ENCODE measurements around the gene SAXO1.
"Not testable (repeated sequence)": the region's sequence is repeated elsewhere in the genome, so short reads cannot be mapped to it uniquely, and the experiment has no call there.

The SAXO1 gene

DNA sequence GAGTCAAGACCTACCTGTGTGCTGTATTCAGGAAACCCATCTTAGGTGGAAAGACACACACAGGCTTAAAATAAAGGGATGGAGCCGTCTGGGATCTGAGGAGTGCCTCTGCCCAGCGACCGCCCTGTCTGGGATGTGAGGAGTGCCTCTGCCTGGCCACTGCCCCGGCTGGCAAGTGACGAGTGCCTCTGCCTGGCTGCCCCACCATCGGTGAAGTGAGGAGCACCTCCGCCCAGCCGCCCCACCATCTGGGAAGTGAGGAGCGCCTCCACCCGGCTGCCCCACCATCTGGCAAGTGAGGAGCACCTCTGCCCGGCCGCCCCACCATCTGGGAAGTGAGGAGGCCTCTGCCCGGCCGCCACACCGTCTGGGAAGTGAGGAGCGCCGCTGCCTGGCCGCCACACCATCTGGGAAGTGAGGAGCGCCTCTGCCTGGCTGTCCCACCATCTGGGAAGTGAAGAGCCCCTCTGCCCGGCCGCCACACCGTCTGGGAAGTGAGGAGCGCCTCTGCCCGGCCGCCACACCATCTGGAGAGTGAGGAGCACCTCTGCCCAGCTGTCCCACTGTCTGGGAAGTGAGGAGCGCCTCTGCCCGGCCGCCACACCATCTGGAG is 33.7 kb downstream of the SAXO1 start:
- ATAC-seq = no peak

DNA sequence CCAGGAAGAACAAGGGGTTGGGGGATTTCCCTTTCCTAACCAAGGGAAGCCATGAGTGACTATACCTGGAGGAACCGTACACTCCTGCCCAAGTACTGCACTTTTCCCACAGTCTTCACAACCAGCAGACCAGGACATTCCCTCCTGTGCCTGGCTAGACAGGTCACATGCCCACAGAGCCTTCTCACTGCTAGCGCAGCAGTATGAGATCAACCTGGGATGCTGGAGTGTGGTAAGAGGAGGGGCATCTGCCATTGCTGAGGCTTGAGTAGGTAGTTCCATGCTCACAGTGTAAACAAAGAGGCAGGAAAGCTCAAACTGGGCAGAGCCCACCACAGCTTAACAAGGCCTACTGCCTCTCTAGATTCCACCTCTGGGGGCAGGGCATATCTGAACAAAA is 35.9 kb downstream of the SAXO1 start:
- ATAC-seq (no peak), DNase-seq (no peak)

More for the DNA sequence above, 33.7 kb downstream of the SAXO1 start:
- DNase-seq = no peak

- DNase-seq = no peak
- no peak for ATAC-seq
Measured at GRCh38 chr9:18996211-18996610, 36.8 kb downstream of the SAXO1 start.

- ATAC-seq (no peak), DNase-seq (no peak)
Measured at GRCh38 chr9:18994263-18994916, 38.6 kb downstream of the SAXO1 start.

DNA sequence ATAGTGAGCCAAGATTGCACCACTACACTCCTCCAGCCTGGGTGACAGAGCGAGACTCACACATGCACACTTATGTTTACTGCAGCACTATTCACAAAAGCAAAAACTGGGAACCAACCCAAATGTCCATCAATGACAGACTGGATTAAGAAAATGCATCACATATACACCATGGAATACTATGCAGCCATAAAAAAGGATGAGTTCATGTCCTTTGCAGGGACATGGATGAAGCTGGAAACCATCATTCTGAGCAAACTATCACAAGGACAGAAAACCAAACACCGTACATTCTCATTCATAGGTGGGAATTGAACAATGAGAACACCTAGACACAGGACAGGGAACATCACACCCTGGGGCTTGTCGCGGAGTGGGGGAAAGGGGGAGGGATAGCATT is 41.8 kb downstream of the SAXO1 start:
- not testable (repeated sequence) for ATAC-seq, DNase-seq

- no peak for DNase-seq
- ATAC-seq = no peak
Measured at GRCh38 chr9:18990494-18990893, 42.5 kb downstream of the SAXO1 start.

DNA sequence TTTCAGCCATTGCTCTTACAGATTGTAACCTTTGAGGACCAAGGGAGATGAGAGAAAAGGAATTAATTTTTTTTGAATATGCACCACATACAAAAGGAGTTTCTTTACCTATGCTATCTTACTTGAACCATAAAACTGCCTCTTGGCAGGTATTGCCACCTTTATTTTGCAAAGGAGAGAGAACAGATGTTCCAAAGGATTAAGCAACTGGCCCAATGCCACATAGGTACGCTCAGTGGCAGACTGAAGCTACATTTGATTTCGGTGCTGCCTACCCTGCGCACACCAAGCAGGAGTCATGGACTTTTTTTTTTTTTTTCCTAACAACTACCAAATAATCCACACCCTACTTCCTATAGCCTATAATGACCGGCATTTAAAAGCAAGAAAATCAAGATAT is 43.1 kb downstream of the SAXO1 start:
- no peak for DNase-seq
- no peak for ATAC-seq

DNA sequence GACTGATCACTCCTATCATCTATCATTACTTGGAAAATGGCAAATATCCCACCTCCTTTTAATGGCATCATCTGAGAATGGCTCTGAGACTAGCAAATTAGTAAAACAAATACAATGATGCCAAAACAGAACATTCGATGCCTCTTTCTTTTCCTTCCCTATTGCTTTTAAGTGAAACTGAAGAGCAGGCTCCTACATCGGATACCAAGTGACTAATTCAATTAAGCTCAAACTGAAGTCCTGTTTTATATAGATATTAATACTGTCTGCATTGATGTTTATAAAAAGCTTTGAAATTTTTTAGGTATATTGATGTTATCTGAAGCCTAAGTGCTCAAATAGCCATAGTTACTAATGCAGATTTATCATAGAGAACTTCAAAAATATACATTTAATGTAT is 43.9 kb downstream of the SAXO1 start:
- DNase-seq (no peak), ATAC-seq (no peak)

GRCh38 chr9:18988003-18988402 is 45.0 kb downstream of the SAXO1 start:
- DNase-seq (no peak), ATAC-seq (no peak)

GRCh38 chr9:18985996-18986395 is 47.0 kb downstream of the SAXO1 start:
- no peak for DNase-seq
- ATAC-seq = no peak

DNA sequence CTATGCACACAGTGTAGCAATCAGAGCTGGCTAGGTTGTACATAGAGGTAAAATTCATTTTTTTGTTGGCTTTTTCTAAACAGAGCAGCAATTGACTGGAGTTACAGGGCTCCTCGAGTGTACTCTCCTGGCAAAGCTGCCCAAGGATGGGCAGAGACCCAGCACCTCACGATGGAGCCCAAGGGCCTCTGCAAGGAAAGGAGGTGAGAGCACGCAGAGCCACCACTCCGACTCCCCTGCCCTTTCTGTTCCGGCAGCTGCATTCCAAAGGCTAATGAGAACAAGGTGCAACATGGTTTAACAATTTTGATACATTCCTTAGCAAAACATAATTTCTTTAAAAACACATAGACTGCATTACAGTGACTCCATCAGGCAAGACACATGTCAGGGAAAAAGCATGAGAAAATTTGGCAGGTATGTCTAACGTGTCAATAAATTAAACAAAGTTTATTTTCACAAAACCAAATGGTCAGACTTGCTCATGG is 47.5 kb downstream of the SAXO1 start:
- DNase-seq (no peak), ATAC-seq (no peak)

- ATAC-seq = no peak
Measured at GRCh38 chr9:18982262-18982620, 50.8 kb downstream of the SAXO1 start.

DNA sequence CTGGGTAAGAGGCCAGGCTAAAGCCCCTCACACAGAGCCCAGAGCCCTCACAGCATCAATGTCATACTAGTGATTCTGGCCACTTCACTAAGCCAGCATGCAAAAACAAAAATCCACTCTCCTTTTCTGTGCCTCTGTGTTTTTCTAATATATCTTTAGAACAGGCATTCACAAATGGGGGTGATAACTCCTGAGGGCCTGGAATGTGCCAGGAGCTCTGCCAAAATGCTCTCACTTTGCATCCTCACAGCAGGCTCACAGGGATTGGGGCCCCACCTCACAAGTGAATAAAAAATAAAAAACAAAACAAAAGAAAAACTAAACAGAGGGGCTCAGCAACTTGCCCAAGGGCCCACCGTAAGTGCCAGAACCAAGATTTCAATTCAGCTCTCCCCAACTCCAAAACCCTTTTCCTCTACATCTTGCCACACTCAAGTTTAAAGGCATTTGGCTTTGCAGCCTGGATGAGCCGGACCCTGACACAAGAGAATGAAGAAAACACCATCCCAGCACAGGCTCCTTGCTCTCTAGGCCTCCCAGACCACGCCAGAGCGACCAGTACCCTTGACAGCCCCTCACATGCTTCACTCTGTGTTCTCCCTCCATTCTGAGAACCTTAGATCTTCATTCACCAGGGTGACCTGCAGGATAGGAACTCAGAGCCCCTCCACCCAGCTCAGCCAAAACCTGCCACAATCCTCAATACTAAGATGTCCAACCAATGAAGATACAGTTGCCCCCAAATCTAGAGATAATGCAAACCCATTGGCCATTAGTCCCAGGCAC is 51.3 kb downstream of the SAXO1 start:
- DNase-seq (no peak), ATAC-seq (no peak)

More at GRCh38 chr9:18982262-18982620, 50.8 kb downstream of the SAXO1 start:
- no peak for DNase-seq

GRCh38 chr9:18980189-18980588 is 52.8 kb downstream of the SAXO1 start:
- DNase-seq = no peak
- ATAC-seq = no peak

DNA sequence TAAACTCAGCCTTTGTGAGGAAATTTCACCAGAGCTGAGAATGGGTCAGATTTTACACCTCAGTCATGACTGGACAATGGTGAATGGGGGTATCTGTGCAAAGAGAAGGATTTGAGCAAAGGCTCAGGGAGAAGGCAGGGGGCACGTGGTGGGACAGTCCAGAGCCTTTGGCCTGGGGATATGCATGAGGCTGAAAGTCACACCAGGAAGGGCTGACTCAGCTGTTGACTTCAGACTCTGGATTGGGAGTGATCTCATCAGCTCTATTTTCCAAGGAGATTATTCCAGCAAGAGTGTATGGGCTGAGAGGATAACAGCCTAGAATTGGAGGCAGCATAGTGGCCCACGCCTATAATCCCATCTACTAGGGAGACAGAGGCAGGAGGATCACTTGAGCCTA is 53.6 kb downstream of the SAXO1 start:
- DNase-seq (no peak), ATAC-seq (no peak)

DNA sequence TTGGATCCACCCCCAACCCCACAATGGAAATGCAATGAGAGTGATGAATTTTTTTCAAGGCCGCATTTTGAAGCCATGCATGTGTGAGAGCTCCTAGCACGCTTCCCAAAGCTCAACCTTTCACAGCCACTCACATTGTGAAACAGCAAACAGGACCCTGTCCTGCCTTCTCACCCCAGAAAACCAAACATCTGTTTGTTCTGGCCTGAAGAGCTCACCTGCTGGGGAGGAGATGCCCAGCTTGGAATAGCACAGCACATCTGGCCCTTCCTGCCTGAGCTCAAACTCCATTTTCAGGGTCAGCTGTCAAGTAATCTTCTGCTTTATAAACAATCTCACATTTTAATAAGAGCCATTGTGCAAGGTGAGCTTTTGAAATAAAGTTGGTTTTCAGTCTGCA is 54.8 kb downstream of the SAXO1 start:
- DNase-seq (no peak), ATAC-seq (no peak)

DNA sequence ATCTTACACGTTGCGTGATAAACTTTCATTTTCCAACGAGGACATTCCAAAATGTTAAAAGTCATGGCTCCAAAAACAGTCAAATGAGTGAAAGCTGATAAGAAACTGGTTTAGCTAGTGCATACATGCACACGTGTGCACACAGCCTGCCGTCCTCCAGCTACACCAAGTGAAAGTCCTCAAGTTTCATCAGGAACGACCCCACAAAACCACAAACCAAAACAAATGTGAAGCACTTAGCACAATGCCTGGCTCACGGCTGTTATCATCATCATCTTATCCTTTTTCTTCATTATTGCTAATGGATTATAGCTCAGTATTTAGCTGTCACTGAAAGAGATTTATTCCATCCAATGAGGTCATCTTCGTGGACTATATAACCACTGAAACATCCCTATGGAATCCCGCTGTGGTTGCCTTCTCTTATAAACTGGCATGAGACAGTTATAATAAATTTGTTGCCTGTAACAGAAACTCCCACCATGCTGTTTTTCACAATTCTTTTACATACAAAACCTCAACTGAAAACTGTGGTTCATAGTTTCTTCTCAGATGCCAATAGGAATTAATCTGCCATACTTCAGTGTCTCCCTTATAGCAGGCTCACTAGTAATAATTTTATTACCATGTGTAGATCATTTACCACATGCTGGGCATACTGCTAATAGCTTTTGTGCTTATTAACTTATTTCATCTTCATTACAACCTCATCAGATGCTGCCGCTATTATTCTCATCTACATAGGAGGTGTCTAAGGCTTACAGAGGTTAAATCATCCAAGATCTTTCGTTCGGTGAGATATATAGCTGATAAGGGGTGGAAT is 56.1 kb downstream of the SAXO1 start:
- no peak for DNase-seq
- no peak for ATAC-seq

DNA sequence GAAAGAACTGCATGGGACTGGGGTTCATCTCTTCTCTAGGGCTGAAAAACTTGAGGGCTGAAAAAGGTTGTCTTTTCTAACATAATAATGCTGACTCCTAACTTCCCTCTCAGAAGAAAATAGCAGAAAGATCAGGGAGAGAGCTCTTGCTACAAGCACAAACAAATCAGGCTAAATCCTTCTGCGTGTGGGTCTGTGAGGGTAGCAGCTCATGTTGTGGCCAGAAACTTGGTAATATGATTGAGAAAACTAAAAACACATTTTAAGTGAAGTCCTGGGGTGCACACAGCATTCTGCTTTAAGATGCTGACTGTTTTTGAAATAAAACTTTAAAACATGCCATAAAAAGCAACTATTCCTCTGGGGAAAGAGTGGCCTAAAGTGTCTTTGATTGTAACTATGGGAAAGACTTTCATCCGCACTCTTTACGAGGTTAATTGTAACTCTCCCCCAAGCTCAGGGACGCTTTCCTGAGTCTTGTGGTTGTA is 56.7 kb downstream of the SAXO1 start:
- DNase-seq (no peak), ATAC-seq (no peak)

- ATAC-seq (no peak), DNase-seq (no peak)
Measured at GRCh38 chr9:18973348-18973747, 59.7 kb downstream of the SAXO1 start.

- DNase-seq (no peak), ATAC-seq (no peak)
Measured at GRCh38 chr9:18972675-18973074, 60.3 kb downstream of the SAXO1 start.

GRCh38 chr9:18971909-18972308 is 61.1 kb downstream of the SAXO1 start:
- ATAC-seq (no peak), DNase-seq (no peak)

DNA sequence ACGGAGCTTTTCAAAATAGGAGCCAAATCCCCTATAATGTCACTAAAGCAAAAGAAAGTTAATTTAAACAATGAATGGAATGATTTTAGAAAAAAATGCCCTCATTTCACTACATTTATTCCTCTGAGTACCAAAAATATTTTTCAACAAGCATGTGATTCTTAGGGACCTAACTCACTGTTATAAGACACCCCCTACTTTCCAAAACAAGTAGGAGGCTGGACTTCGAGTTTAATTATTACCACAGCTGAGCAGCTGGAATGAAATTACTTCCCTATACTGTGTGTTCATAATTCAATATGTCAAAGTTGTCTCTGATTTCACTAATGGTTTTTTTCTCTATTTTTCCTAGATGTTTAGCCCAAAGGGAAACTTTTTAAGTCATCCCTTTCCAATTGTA is 61.6 kb downstream of the SAXO1 start:
- DNase-seq = no peak

More for the DNA sequence above, 61.6 kb downstream of the SAXO1 start:
- no peak for ATAC-seq
